ENCODE data around the gene ETV1.

The ETV1 gene

DNA sequence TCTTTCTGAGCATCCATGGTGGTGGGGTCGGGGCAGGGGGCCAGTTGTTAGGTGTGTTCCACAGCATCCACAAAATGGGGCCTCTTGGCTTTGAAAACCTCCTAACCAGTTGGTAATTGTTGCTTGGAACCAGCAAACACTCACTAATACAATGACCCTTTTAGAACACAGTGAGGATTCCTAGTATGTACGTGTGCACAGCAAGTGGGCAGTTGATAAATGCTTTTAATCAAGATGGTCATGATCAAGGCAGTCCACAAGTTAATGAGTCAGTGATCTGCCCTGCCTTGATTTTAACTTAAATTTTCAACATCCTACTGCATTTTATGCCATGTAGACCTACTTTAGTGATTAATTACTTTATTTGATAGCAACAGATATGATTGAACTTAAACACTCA, 103.1 kb downstream of the ETV1 start:
- FAIRE-seq (no peak), DNase-seq (ENCODE audit: insufficient read length, low spot score) (no peak)

DNA sequence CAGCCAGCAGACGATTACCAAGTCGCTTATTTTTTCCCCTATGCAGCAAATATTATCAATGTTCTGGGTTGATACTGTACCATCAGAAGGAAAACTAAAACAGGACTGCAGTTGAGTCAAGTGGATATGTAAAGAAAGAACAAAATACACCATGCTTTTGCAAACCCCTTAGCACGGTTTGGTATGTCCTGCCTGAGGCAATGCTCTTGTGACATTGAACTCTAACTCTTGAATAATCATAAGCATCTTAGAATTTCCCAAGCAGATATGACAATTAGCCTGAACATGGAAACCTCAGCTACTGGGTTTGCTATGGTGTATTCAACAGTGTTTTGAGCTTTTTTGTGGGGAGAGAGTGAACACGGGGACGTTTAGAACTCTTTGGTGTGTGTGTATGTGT, 107.4 kb downstream of the ETV1 start:
- FAIRE-seq, result peak; percentile 13
- no peak for DNase-seq (ENCODE audit: insufficient read length, low spot score)

DNA sequence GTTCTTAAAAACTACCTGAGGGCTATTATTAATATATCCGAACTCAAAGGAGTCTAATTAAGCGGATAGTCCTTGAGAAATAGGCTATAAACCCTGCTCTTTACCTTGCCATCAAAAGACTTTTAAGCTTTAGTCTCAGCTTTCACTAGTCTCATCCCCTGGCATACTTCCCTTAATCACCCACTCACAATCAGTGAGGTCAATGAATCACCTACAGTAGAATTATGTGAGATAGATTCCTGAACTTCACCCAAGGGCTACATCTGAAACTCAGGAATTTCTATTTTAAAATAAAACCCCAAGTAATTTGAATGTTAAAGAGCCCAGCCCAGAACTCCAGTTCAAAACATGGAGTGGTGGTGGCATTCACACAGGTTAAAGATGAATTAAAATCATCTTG, 108.7 kb downstream of the ETV1 start:
- DNase-seq (ENCODE audit: insufficient read length, low spot score) (peak; percentile 7), FAIRE-seq (no peak)

DNA sequence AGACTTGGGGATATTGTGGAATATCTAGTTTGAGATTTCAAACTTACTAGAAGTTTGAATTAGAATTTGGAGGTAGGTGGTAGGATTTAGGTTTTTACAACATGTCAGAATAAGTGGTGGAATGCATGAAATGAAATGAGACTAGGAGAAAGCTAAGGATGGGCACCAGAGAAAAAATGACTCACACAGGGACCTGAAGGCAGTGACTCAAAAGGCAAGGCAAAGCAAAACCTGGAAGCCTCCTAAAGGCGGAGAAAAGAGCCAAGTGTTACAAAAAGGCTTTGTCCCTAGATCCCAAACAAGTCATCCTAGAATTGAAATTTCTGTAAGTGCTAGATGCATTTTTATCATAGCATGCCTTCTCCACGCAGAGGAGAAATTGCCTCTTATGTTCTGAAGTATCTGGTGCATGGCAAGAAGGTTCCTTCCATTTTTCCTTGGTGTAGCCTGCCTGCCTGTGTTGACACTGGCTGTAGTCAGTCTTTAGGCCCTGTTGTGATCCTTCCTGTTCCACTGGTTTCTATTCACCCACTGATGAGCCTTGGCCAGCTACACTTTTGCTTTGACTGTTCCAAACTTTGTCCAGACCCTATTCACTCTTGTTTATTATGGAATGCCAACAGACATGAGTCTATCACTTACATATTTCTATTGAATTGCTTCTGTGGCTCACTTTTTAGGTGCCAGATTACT, 109.3 kb downstream of the ETV1 start:
- no peak for FAIRE-seq
- DNase-seq (ENCODE audit: insufficient read length, low spot score), result peak; percentile 21

DNA sequence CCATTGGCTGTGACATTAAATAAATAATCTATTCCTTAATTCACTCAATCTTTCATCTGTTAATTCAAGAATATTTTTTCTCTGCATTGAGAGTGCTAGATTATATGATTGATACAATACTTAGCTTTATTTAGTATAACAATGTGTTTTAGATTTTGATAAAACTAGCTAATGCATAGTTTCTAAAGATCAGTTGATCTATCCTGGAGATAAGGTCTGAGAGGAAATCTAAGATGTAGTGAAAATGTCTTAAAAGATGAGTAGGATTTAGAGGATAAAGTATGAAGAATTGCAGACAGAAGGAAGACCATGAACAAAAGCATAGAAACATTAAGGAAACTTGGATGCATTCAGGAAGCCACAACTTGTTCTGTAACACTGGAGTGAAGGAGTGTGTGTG, 110.3 kb downstream of the ETV1 start:
- no peak for DNase-seq (ENCODE audit: insufficient read length, low spot score)
- FAIRE-seq, result no peak

DNA sequence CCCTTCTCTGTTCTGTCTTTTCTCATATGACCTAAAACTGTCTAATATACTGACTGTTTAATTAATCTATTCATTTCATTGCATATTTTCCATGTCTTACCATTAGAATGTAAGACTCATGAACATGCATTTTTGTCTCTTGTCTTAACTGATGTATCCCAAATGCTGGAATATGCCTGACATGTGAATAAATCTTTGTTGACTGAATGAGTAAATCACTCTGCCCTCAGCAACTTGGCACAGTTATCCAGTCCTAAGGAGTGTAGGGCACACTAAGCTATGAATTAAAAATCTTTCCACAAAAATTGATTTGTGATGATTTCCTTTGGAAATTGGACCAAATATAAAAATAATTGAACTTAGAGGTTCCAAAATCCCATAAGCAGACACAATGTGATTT, 111.3 kb downstream of the ETV1 start:
- DNase-seq (ENCODE audit: insufficient read length, low spot score), result no peak
- no peak for FAIRE-seq

DNA sequence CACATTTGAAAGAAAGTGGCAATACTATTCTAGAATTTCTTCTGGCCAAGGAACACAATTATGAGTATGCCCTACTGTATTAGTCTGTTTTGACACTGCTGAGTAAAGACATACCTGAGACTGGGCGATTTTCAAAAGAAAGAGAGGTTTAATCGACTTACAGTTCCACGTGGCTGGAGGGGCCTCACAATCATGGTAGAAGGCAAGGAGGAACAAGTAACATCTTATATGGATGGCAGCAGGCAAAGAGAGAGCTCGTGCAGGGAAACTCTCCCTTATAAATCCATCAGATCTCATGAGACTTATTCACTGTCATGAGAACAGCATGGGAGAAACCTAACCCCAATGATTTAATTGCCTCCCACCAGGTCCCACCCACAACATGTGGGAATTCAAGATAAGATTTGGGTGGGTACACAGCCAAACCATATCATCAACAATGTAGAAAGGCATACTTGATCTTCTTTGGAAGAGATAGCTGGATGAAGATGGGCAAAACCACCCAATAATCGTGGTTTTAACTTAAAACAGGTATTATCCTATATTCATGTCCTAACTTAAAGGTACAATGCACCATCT, 113.9 kb downstream of the ETV1 start:
- no peak for DNase-seq (ENCODE audit: insufficient read length, low spot score)
- FAIRE-seq, result no peak

DNA sequence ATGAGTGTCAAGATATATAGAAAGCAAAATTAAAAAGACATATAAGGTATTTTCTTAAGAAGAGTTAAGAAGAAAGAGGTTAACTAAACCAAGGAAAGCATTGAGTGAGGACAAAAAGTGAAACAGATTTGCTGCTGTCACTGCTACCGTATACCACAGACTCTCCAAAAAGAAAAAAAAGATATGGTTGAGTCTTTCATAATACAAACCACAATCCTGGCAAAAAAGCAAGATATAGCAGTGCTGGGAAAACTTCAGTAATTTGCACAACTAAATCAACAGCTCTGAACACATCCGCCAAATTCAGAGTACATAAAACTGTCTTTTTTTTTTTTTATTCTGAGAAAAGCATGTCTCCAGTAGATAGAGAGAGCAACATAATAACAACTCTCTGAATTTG, 114.7 kb downstream of the ETV1 start:
- DNase-seq (ENCODE audit: insufficient read length, low spot score) (no peak), FAIRE-seq (no peak)

DNA sequence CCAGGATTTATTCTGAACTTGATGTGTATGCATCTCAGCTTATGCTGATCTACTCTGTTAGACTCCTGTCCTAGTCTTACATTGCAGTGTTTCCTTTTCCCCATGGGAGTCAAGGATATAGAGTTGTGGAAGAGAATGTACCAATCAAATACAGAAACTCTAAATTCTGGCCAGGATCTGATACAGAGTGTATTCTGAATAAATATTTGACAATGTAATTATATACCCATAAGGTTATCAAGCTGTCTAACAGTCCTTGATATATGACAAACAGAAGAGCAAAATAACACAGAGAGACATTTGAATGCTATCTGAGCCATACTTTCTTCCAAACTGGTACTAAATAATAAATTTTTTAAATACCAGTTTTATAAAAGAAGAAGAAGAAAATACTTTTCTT, 116.8 kb downstream of the ETV1 start:
- DNase-seq (ENCODE audit: insufficient read length, low spot score) (no peak), FAIRE-seq (no peak)

DNA sequence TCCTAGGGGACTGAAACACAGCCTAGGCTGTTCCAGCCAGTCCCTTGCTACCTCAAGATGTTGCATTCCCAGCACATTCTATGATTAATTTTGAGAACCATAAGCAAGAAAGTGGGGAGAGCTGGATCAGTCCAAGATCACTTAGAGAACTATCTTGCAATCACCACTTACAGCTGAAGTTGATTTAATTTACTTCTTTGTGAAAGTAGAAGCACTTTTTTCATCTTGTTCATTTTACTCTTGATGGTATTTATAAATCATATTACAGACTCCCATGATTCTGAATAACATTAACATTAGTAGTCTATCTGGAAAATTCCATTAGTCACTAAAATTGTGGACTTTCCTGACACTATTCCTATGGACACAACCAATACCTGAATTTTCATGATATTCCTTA, 118.5 kb downstream of the ETV1 start:
- FAIRE-seq, result no peak
- no peak for DNase-seq (ENCODE audit: insufficient read length, low spot score)

DNA sequence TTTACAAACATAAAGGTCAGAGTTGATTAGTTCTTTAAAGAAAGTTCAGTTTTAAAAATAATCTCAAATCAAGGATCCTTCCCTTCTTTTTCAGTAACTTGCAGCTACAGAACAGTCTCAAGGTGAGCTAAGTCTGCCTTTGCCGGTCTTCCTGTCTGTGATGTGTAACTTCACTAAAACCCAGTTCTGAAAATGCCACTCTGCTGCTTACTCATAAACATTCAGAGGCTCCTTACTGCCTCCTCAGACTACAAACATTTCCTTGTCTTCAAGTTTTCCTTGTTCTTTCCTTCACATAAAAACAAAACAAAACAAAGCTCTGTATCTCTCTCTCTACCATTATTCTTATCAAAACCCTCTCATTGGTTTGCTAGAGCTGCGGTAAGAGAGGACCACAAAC, 128.7 kb downstream of the ETV1 start:
- DNase-seq (ENCODE audit: insufficient read length, low spot score), result no peak
- no peak for FAIRE-seq

DNA sequence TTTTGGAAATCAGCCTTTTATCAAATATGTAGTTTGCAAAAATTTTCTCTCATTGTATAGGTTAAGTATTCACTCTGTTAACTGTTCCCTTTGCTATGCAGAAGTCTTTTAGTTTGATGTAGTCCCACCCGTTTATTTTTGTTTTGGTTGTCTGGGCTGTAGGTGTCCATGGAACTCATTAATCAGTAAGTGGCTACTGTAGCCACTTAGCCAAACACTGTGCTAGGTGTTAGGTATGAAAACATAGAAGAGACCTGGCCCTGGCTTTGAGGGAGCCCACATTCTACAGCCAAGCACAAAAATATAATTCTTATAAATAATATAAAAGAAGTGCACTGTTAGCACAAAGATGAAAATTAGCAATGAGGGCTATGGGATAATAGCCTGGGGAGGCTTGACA, 133.5 kb downstream of the ETV1 start:
- DNase-seq (ENCODE audit: insufficient read length, low spot score) (no peak), FAIRE-seq (no peak)

DNA sequence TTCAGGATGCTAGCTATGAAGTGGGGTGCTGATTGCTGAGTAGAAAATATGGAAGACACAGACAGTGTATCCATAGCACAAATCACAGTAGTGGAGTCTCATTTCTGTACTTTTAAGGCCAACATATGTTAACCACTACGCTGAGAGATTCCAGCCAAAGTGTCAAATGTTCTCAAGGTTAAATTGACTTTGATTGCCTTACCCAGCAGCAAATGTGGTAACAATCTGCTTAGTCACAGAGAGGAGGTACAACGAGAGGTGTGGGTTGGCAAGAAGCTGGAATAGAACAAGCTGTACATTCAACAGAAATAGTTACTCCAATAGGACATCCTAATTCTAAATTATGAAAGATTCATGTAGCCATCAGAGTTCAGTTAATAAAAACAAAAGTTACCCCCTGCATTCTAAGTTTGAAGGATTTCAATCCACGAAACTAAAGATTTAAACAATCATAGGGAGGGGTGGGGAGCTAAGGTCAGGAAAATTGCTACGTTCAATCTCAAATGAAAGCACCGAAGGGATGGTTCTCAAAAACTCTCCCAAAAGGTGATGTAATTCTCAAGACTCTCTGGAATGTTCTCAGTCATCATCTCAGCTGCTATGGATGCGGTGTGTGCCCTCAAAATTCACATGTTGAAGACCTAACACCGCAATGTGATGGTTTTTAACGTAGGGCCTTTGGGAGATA, 137.0 kb downstream of the ETV1 start:
- FAIRE-seq (no peak), DNase-seq (ENCODE audit: insufficient read length, low spot score) (no peak)

DNA sequence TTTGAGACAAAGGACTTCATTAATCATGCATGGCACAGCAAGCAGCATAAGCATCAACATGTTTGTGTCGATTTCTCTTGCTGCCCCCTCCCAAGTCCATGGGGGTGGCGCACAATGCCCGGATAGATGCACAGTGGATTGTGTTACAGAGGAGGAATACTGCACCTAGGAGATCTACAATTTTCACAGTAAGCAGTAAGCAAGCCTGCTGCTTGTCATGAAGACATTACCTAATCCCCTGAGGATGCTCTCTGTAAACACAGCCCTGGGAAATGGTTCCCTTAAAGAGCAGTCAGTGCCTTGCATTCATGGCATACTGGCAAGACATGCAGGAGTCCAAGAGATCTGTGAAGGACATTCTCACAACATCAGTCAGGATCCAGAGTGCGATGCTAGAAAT, 137.7 kb downstream of the ETV1 start:
- no peak for FAIRE-seq
- no peak for DNase-seq (ENCODE audit: insufficient read length, low spot score)

DNA sequence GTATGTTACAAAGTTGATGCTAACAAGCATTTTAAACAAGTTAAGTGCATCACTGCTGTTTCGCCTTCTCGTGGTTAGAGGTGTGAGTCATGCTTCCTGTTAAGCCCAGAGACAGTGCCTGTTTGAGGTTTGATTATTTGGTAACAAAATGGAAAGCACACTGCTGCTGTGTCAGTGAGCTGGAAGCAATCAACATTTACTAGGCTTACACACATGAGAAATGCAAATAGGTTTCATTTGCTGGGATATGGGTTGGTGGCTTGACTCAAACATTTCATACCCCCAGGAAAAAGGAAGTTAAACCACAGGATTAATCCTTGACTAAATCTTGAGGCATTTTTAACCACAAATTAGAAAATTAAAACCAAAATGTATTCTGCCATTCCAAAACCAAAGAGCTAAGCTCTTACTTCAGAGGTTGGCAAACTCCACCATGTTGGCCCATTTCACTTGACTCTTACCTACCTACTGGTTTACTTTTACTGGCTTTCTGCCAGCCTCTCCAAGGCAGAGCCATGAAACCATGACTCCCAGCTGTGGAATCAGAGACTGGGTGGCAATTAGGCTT, 139.2 kb downstream of the ETV1 start:
- peak; percentile 85 for FAIRE-seq
- peak; percentile 80 for DNase-seq (ENCODE audit: insufficient read length, low spot score)

DNA sequence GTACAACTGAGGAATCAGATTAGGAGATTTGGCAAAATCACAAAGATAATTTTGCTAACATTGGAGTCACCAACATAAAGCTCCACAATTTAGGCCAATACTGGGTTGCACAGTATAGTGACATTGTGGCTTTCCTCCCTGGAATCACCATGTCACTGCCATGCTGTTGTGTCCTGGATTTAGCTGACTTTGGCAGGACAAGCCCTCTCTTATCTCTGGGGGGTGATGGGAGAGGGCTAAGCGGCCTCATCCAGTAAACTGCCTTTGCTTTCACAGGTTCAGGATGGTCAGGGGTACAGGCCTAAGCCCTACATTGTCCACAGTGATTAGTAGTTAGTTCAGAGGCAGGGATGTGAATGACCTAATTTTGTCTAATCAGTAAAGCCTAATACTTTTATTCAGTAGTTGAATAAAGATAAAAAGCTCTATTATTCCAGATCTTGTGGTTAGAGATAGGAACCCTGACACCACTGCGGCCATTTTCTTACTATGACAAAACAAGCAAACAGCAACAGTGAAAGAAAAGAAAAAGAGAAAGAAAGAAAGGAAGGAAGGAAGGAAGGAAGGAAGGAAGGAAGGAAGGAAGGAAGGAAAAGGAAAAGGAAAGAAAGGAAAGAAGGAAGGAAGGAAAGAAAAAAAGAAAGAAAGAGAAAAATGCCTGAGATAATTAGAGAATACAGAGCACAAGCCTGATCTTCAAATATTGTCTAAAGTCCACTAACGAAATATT, 140.1 kb downstream of the ETV1 start:
- FAIRE-seq (no peak), DNase-seq (ENCODE audit: insufficient read length, low spot score) (no peak)

DNA sequence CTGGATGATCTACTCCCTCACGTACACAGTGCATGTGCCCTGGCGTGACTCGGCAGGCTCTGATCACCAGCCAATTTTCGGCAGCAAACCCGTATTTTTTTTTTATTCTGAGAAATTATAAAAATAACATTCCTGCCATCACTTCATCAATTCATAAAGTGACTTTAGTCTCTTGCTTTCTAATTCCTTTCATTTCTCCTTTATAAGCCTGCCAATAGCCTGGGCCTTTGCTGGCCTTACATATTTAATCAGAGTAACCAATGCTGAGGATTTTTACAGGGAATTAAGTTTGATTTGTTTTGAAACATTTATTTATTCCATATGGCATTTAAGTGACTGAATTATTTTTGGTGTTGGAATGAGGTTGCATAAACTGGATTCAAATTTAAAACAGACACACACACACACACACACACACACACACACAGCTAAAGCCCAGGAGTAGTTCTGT, 140.8 kb downstream of the ETV1 start:
- DNase-seq (ENCODE audit: insufficient read length, low spot score) (no peak), FAIRE-seq (no peak)

DNA sequence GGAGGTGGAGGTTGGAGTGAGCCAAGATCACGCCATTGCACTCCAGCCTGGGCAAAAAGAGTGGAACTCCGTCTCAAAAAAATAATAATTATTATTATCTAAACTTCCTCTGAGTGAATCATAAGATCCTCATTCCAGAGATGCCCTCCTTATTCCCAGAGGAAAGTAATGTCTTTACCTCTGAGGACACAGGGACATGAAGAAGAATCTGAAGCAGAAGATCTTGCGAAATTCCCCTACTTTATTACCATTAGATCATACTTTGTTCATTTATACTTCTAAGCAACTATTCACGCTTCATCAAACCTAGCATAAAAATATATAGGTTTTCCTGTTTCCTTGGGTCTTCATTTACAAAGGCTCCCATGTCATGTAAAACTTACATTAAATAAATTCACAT, 143.1 kb downstream of the ETV1 start:
- FAIRE-seq, result no peak
- no peak for DNase-seq (ENCODE audit: insufficient read length, low spot score)

DNA sequence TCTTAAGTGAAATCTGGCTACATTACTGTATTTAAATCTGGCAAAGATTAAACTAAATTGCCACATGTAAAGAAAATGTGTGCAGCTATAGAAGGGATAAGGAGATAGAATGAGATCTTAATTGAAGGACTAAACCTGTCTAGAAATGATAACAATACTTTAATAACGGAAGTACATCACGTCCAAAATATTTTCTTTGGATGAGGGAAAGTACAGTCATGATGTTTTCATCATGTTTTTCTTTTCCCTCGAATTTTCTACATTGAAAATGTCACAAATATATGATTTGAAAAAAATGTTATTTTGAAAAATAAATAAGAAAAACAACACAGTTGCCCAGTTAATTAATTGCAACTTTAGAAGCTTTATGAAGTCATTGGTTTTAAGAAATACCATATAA, 143.9 kb downstream of the ETV1 start:
- DNase-seq (ENCODE audit: insufficient read length, low spot score) (no peak), FAIRE-seq (no peak)

DNA sequence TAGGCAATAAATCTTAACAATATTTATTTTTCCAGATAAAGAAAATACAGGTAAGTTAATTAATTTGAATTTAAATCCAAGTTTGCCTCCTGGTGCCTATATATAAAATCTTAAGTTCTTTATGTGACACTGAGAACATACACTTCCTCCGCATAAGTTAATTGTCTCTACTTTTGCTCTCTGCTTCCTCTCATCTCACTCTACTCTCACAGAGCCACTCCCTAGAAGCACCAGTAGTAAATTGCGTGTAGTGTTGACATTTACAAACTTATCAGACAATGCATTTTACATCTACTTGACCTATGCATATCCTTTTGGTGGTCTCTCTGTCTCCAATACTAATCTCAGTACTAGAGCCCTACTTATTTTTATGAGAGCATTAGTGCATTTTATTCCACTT, 144.5 kb downstream of the ETV1 start:
- FAIRE-seq (no peak), DNase-seq (ENCODE audit: insufficient read length, low spot score) (no peak)

DNA sequence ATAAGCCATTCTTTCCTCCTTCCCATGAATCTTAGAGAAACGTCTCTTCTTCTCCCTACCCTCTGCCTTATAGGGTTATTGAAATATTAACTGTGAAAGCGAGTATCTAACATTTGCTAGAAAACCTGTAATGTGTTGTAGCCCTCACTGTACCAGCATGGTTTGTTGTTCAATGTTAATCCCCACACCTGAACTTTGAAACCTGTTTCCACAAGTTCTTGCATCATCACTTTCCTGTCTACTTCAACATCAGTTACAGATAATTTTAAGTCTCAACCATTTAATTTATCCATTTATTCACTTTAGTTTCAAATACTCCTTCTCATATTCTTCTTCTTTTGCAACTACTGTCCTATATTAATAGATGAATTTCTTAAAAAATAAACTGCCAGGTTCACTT, 148.2 kb downstream of the ETV1 start:
- DNase-seq (ENCODE audit: insufficient read length, low spot score) (no peak), FAIRE-seq (no peak)

Data from HTR-8/SVneo (cell line).